ENCODE data around the gene PADI6.
"Not testable (repeated sequence)": the region's sequence is repeated elsewhere in the genome, so short reads cannot be mapped to it uniquely, and the experiment has no call there.

PADI6 gene

GRCh38 chr1:17405898-17406759, 34.1 kb downstream of the PADI6 start:
- DNase-seq = peak in 2 of 5 experiments; percentile 7 to 29

- DNase-seq = not testable (repeated sequence)
These were observed 34.9 kb downstream of the PADI6 start for GRCh38 chr1:17406760-17407475.

GRCh38 chr1:17407786-17408514, 36.0 kb downstream of the PADI6 start:
- not testable (repeated sequence) for DNase-seq

GRCh38 chr1:17409391-17409811, 37.4 kb downstream of the PADI6 start:
- DNase-seq = no peak

- DNase-seq = no peak
These were observed 40.3 kb downstream of the PADI6 start for GRCh38 chr1:17412093-17412870.

GRCh38 chr1:17414022-17414421, 42.0 kb downstream of the PADI6 start:
- DNase-seq = no peak

- no peak for DNase-seq
These were observed 44.4 kb downstream of the PADI6 start for GRCh38 chr1:17416389-17416788.

GRCh38 chr1:17419626-17420328, 47.8 kb downstream of the PADI6 start:
- peak; percentile 48 to 57 (median 52) for DNase-seq

- DNase-seq = no peak
These were observed 48.5 kb downstream of the PADI6 start for GRCh38 chr1:17420391-17420918.

GRCh38 chr1:17422461-17422860, 50.5 kb downstream of the PADI6 start:
- DNase-seq = no peak

GRCh38 chr1:17423781-17424245, 51.8 kb downstream of the PADI6 start:
- DNase-seq = no peak

GRCh38 chr1:17425806-17426600, 54.0 kb downstream of the PADI6 start:
- DNase-seq = no peak

- DNase-seq = no peak
These were observed 56.0 kb downstream of the PADI6 start for GRCh38 chr1:17427696-17428660.

- no peak for DNase-seq
These were observed 57.2 kb downstream of the PADI6 start for GRCh38 chr1:17429183-17429582.

- DNase-seq = no peak
These were observed 60.4 kb downstream of the PADI6 start for GRCh38 chr1:17432412-17432811.

GRCh38 chr1:17433261-17433660, 61.3 kb downstream of the PADI6 start:
- no peak for DNase-seq

- DNase-seq = no peak
These were observed 62.0 kb downstream of the PADI6 start for GRCh38 chr1:17434016-17434415.

- peak in 1 of 5 experiments; percentile 29 for DNase-seq
These were observed 62.6 kb downstream of the PADI6 start for GRCh38 chr1:17434601-17435000.

Measured in T-helper 2 cell (primary cell).